ENCODE measurements around the gene P4HB.

- TF ChIP-seq, protein P1, sequence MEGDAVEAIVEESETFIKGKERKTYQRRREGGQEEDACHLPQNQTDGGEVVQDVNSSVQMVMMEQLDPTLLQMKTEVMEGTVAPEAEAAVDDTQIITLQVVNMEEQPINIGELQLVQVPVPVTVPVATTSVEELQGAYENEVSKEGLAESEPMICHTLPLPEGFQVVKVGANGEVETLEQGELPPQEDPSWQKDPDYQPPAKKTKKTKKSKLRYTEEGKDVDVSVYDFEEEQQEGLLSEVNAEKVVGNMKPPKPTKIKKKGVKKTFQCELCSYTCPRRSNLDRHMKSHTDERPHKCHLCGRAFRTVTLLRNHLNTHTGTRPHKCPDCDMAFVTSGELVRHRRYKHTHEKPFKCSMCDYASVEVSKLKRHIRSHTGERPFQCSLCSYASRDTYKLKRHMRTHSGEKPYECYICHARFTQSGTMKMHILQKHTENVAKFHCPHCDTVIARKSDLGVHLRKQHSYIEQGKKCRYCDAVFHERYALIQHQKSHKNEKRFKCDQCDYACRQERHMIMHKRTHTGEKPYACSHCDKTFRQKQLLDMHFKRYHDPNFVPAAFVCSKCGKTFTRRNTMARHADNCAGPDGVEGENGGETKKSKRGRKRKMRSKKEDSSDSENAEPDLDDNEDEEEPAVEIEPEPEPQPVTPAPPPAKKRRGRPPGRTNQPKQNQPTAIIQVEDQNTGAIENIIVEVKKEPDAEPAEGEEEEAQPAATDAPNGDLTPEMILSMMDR (IDR thresholded peaks at IDR 0.05), result no peak
- no peak for TF ChIP-seq POLR2A (IDR thresholded peaks at IDR 0.05)
Observed at GRCh38 chr17:81842378-81842724, 18.0 kb downstream of the P4HB start.
